Urothelium cell line (cell line): ENCODE measurements around the gene LDB2.
"Not testable (repeated sequence)": the region's sequence is repeated elsewhere in the genome, so short reads cannot be mapped to it uniquely, and the experiment has no call there.

Source experiments
- DNase-seq: peaks from one replicate; pipeline ENCODE4 v3.0.0; 2011; ENCODE audit warnings: low spot score, mixed read lengths
- FAIRE-seq: peaks from 2 replicates; lab custom pipeline; 2011; peaks lifted over from hg19 to GRCh38; lab: Jason Lieb, UNC

The LDB2 gene

GRCh38 chr4:16579866-16580265 is 318.6 kb downstream of the LDB2 start:
- DNase-seq (no peak), FAIRE-seq (no peak)

GRCh38 chr4:16577177-16577576 is 321.3 kb downstream of the LDB2 start:
- DNase-seq (no peak), FAIRE-seq (no peak)

GRCh38 chr4:16574981-16575380 is 323.5 kb downstream of the LDB2 start:
- DNase-seq: no peak
- no peak for FAIRE-seq

- FAIRE-seq: no peak
- DNase-seq: no peak
Observed at GRCh38 chr4:16573739-16574138, 324.7 kb downstream of the LDB2 start.

GRCh38 chr4:16573206-16573605 is 325.2 kb downstream of the LDB2 start:
- no peak for DNase-seq
- FAIRE-seq: no peak

- FAIRE-seq (no peak), DNase-seq (no peak)
Observed at GRCh38 chr4:16572631-16573030, 325.8 kb downstream of the LDB2 start.

- DNase-seq (no peak), FAIRE-seq (no peak)
Observed at GRCh38 chr4:16572161-16572560, 326.3 kb downstream of the LDB2 start.

- DNase-seq (no peak), FAIRE-seq (no peak)
Observed at GRCh38 chr4:16569790-16570189, 328.7 kb downstream of the LDB2 start.

GRCh38 chr4:16557316-16557715 is 341.1 kb downstream of the LDB2 start:
- not testable (repeated sequence) for FAIRE-seq, DNase-seq

- DNase-seq (no peak), FAIRE-seq (no peak)
Observed at GRCh38 chr4:16555156-16555555, 343.3 kb downstream of the LDB2 start.

- DNase-seq: no peak
- no peak for FAIRE-seq
Observed at GRCh38 chr4:16550531-16550930, 347.9 kb downstream of the LDB2 start.

- no peak for DNase-seq
- FAIRE-seq: no peak
Observed at GRCh38 chr4:16545656-16546055, 352.8 kb downstream of the LDB2 start.

- DNase-seq (no peak), FAIRE-seq (no peak)
Observed at GRCh38 chr4:16544869-16545268, 353.6 kb downstream of the LDB2 start.

GRCh38 chr4:16544251-16544721 is 354.2 kb downstream of the LDB2 start:
- FAIRE-seq (no peak), DNase-seq (no peak)

GRCh38 chr4:16537926-16538325 is 360.5 kb downstream of the LDB2 start:
- FAIRE-seq (no peak), DNase-seq (no peak)

- no peak for FAIRE-seq
Observed at GRCh38 chr4:16532240-16532970, 366.0 kb downstream of the LDB2 start.

GRCh38 chr4:16530688-16531635 is 367.5 kb downstream of the LDB2 start:
- FAIRE-seq: no peak
- no peak for DNase-seq

More at GRCh38 chr4:16532240-16532970, 366.0 kb downstream of the LDB2 start:
- DNase-seq: no peak

- FAIRE-seq (no peak), DNase-seq (no peak)
Observed at GRCh38 chr4:16524911-16525554, 373.4 kb downstream of the LDB2 start.

GRCh38 chr4:16524406-16524805 is 374.0 kb downstream of the LDB2 start:
- FAIRE-seq: no peak
- no peak for DNase-seq

GRCh38 chr4:16523526-16523925 is 374.9 kb downstream of the LDB2 start:
- not testable (repeated sequence) for FAIRE-seq

More at GRCh38 chr4:16523526-16523925, 374.9 kb downstream of the LDB2 start:
- DNase-seq: not testable (repeated sequence)
